Measurements from ENCODE around the gene PRKAG3.
"Not testable (repeated sequence)": the region's sequence is repeated elsewhere in the genome, so short reads cannot be mapped to it uniquely, and the experiment has no call there.

GRCh38 chr2:218844334-218844733 lies 12.7 kb upstream of the PRKAG3 start:
- TF ChIP-seq CTCF (conservative IDR thresholded peaks at IDR 0.05 in 1 of 2, IDR thresholded peaks at IDR 0.05 in 1 of 2; ENCODE audit: extremely low read depth in 1 of 2, insufficient read depth in 1 of 2, low read depth in 1 of 2, low read length in 2 of 2); EZH2 (IDR thresholded peaks at IDR 0.05; ENCODE audit: borderline replicate concordance, low read length): not testable (repeated sequence)
